Endometrial microvascular endothelial cells (primary cell): Measurements from ENCODE around the gene TSPEAR. TPM values are rescaled to one million over a fixed set of nuclear protein-coding genes. Genes with fewer than 3 reads are reported as not detected.
"Not testable (repeated sequence)": the region's sequence is repeated elsewhere in the genome, so short reads cannot be mapped to it uniquely, and the experiment has no call there.

Experiments used
- in situ Hi-C: cut with HindIII; loops from 2 replicates; pipeline ENCODE4 v1.10.0; 2017; ENCODE audit warnings: low sequenced_read_pairs, low pct_unique_long_range_greater_than_20kb; ENCODE audit errors: inconsistent ontology term
- total RNA-seq: library from RNA; depleted of rRNA; stranded (reverse); fragments of >200 nt; gene quantifications from one replicate; pipeline ENCODE4 v1.2.3, GENCODE V29; 2015; ENCODE audit errors: inconsistent ontology term

The TSPEAR gene
- total RNA-seq, 1 donor from 2014 or later = not detected

DNA sequence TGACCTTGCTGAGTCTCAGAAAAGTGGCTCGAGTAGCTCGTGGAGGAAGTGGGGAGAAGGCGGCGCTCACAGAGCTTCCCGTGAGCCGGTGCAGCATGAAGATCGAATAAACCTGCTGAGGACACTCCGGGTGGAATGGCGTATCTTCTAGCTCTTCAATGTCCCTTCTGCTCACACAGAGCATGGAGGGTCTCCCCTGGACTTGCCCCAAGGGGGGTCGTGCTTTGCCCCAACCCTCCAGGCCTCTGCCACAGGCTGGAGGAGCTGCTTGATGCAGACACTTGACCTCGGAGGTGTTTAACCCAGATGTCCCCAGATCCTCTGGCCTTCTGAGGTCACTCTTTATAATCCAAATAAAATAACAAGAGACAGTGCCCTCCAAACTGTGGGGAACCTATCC, 16.6 kb downstream of the TSPEAR start:
- in situ Hi-C loops = no loop called here

DNA sequence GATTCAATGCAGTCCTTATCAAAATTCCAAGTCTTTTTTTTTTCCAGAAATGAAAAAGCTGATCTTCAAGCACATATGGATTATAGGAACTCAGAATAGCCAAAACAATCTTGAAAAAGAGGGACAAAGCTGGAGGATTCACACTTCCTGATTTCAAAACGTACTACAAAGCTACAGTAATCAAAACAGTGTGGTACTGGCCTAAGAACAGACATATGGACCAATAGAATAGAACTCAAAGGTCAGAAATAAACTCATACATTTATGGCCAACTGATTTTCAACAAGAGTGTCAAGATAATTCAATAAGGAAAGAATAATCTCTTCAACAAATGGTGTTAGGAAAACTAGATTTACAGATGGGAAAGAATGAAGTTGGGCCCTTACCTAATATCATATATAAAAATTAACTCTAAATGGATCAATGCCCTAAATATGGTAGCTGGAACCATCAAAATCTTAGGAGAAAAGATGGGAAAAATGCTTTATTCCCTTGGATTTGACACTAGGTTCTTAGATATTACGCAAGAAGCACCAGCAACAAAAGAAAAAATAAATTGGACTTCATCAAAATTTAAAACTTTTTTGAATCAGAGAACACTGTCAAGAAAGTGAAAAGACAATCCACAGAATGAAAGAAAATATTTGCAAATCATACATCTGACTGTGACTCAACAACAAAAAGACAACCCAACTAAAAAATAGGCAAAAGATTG, 18.4 kb downstream of the TSPEAR start:
- in situ Hi-C loops = no loop called here

DNA sequence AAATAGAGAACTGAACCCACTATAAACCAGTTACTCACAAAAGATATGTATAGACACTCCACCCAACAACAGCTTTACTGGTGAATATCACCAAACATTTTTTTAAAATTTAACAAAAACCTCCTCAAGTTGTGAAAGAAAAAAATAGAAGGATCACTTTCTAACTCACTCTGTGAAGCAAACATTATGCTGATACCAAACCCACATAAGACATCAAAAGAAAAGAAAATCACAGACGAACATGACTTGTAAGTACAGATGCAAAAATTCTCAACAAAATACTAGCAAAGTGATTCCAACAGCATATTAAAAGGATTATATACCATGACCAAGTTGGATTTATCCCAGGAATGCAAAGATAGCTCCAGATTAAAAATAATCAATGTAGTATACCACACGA, 19.7 kb downstream of the TSPEAR start:
- in situ Hi-C loops = no loop called here

DNA sequence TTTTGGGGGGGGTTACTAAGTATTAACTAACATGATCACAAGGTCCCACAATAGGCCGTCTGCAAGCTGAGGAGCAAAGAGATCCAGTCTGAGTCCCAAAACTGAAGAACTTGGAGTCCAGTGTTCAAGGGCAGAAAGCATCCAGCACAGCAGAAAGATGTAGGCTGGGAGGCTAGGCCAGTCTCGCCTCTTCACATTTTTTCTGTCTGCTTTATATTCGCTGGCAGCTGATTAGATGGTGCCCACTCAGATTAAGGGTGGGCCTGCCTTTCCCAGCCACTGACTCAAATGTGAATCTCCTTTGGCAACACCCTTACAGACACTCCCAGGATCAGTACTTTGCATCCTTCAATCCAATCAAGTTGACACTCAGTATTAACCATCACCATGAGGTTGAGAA, 21.6 kb downstream of the TSPEAR start:
- in situ Hi-C loops = not testable (repeated sequence)

DNA sequence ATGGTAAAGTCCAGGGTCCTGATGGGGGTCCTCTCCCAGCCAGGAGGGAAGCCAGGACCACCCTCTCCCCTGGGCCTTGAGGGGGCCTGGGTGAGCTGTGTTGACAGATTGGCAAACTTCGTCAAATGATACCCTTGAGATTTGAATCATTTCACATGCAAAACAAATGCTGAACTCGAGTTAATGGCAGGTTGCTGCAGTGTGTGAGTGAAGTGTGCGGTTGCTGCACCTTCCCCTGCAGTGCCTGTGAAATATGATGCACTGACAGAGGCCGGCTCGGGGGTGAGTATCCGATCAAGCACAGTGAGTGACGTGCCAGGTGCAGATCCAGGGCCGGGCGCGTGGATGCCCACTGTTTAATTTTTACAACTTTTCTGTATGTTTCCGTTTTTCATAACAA, 23.7 kb downstream of the TSPEAR start:
- in situ Hi-C loops = no loop called here

DNA sequence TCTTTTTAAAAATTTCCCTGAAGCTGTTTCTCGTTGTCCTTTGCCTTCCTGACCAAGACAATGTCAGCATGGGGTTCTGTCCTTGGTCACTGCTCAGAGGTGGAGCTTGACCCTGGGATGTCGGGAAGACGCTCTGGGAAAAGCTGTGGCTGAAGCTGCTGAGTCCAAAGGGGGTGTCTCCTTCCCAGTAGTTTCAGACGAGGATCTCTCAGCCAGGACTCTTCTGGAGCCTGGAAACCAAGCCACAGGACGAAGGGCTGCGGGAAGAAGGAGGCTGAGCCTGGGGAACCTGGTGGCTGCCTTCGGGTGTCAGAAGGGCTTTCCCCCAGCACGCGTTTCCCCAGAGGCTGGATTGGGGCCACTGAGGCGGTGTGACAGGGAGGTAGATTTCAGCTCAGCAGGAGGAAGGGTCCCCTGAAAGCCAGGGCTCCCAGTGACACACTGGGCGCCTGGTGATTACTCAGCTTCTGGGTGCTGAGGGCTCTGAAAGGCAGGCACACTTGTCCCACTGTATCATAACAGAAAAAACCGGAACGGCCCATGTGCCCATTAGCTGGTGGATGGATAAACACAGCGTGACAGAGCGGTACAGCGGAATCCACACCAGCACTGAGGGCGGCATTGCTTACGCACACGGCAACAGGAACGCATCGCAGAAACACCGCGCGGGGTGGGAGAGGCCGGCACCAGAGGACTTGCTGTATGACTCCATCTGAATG, 24.4 kb downstream of the TSPEAR start:
- in situ Hi-C loops = no loop called here

DNA sequence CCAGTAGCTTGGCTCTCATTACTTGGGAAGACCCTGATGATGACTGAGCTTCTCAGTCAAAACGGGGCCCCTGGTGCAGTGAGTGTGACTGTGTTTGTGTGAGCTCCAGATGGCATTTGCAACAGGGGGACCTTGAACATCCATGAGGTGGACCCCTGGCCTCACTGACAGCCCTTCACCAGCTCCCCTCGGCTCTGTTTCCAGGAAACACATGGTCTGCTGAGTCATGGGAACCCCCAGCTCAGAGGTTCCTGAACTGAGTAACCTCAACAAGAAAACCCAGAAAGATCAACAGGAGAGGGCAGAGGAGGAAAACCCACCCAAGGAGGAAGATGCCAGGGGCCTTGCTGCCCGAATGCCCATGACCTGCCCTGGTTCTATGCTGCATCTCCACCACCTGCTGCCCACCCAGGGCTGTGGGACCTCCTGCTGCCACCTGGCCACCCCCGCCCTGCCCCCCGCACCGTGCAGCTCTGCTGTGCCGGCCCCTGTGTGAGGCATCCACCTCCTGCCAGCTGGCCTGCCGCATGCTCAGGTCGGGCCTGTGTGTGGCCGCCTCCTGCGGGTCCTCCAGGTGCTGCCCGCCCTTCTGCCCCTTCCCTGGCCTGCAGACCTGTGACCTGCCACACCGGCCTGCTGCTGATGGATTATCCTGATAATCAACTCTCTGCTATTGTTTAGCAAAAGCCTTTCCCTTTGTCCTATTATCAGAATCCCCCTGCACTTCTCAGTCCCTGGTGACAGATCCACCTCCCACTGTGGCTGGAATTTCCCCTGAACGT, 25.2 kb downstream of the TSPEAR start:
- in situ Hi-C loops = no loop called here

DNA sequence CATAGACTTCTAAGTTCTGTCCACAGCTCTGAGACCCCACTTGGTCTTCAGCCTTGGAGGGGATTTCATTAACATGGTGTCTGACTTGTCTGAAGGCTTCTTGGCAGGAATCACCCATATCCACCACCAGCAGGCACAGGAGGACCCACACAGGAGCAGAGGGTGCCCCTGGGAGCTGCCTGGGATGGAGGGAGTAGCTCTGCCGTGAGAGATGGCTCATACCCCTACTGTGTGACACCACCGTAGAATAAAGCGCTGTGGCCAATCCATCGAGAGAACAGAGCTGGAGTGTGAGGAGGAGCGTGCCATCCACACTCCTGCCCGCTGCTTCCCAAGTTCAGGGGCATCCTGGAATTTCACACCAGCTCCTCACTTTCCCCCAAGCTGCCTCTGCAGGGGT, 26.3 kb downstream of the TSPEAR start:
- in situ Hi-C loops = not testable (repeated sequence)

DNA sequence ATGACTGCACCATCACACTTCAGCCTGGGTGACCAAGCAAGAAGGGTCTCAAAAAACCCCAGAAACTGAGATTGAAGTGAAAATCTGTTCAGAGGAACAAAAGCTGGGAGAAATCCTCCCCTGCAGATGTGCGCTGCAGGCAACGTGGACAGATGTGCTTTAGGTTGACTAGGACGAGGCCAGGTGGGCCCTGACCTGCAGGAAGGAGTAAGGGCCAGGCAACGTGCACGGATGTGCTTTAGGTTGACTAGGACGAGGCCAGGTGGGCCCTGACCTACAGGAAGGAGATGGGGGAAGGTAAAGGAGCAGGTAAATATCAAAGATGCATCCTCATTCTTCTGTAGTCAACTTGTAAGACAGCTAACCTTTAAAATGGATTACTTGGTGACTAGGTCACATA, 26.9 kb downstream of the TSPEAR start:
- in situ Hi-C loops = no loop called here

DNA sequence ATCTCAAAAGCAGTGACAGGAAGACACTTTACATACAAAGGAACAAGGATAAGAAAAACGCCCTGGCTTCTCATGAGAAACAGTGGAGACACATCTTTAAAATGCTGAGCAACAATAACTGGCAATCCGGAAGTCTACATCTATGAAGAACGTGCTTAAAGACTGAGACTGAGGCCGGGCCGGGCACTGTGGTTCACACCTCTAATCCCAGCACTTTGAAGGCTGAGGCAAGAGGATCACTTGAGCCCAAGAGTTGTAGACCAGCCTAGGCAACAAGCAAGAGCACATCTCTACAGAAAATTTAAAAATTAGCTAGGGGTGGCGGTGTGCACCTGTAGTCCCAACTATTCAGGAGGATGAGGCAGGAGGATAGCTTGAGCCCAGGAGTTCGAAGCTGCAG, 27.3 kb downstream of the TSPEAR start:
- in situ Hi-C loops = no loop called here

DNA sequence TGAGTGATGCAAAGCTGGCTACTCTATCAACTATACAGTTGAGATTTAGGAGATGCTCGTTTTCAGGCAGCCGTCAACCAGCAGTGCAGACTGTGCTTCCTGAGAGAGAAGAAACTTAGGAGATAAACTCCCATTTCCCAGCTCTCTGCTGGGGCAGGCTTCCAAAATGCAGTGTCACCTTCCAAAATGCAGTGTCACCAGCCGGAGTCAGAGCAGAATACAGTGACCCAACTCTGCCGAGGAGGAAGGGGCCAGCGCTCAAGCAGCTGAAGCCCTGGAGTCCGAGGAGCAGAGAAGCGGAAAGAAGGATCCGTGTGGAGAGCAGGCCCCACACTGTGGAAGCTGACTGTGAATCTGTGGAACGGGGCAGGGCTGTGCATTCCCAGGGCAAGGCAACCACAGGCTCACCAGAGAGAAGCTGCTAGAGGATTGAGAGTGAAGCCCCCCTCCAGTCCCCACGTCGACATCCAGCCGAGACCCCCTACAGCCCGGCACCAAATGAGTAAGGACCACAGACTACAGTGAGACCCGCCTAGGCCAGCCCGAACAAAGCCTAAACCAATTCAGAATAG, 28.7 kb downstream of the TSPEAR start:
- in situ Hi-C loops = no loop called here

DNA sequence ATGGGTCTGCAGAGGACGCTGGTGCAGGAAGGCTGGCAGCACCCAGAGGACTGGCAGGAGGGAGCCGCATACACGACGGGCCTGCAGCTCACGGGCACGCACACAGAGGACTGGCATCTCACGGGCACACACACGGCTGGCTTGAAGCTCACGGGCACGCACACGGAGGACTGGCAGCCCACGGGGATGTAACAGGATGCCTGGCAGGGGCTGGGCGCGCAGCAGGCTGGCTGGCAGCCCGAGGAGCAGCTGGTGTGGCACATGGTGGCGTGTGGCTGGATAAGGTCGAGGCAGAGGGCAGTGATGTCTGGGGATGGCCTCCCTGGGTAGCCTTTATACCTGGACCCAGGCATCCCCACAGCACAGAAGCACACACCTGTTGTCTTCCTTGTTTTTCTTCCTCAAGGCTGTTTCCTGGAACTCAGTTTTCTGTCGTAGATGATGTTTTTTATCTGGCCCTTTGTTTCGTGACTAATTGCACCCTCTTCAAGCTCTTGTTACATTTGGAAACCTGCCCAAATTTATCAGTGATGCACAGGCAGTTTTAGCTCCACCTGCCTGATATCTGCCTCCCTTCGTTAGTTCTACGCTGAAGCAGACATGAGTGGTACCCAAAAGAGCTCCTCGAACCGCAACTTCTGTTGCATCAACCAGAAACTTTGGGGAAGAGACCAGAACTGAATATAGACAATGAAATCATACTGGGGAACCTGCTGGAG, 29.4 kb downstream of the TSPEAR start, which contains the start of gene KRTAP12-1:
TSS of gene KRTAP12-1 (minus strand) at position 303 of the 719 bp plus-strand sequence. CDS start at position 263, 40 bp downstream.
- in situ Hi-C loops = no loop called here

DNA sequence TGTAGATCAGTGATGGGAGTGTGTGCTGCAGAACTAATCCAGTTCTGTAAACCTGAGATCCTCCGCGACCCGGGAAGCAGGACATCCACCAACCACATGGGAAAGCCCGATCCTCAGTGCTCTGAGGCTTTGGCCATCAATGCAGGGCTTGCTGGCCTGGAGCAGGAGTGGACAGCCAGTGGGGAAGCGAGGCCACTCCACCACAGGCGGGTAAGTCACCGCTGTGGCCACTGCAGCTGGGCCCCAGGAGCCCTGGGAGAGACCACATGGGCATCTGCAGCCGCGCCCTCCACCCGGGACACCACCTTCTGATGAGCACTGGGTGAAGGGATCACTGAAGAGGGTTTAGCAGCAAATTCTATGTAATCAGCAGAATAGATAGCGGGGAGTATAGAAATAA, 30.2 kb downstream of the TSPEAR start:
- in situ Hi-C loops = no loop called here

DNA sequence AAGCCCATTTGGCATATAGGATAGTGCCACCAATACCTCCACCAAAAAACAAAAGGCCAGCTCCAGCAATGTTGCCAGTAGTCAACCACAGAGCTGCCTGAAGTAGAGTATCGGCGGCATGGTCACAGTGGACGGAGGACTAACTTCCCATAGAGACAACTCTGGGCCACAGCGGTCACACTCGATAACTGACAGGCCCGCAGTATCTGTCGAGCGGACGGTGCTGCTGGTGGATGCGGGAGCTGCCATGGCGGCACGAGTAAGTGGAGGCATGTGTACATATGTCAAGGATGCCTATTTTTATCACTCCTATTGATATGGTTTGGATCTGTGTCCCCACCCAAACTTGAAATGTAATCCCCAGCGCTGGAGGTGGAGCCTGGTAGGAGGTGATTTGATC, 33.5 kb downstream of the TSPEAR start:
- in situ Hi-C loops = no loop called here

DNA sequence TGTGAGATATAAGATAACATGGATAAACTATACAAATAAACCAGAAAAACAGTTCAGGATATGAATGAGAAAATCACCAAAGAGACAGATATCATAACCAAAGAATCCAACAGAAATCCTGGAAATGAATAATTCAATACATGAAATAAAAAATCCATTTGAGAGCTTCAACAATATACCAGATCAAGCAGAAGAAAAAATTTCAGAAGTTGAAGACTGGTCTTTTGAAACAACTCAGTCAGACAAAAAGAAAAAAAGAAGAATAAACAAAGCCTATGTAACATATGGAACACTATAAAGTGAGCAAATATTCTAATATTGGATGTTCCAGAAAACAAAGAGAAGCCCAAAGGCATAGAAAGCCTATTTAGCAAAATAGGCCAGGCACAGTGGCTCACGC, 39.5 kb downstream of the TSPEAR start:
- in situ Hi-C loops = no loop called here

DNA sequence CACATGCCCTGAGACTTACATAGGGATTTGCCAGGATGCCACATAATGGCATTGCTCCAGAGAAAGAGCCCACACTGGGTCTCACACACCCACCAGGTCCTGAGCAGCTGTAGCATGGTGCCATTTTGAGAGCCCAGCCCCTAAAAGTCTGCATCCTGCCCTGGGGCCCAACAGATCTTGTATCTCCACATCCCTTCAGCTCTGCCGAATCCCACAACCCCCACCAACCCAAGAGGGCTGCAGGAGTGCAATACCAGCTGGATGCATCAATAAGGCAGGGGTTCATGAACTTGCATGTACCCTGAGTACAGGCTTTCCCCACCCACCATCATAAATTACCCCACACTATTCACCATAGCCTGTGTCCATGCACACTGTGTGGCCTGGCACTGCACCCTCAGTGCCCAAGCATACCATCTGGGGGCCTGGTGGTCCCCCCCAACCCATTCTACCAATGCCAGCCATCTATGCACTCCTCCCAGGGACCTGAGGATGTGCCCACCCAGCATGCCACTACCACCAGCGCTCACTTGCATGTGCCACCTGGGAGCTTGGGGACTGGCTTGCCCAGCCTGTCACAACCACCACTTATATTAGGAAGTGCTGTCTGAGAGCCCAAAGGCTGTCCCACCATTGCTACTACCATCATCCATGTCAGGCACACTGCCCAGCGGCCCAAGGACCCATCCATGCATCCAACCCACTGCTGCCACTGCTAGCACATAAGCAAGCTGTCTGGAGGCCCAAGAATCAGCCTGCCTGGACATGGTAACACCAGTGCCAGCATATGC, 40.5 kb downstream of the TSPEAR start:
- in situ Hi-C loops = no loop called here

DNA sequence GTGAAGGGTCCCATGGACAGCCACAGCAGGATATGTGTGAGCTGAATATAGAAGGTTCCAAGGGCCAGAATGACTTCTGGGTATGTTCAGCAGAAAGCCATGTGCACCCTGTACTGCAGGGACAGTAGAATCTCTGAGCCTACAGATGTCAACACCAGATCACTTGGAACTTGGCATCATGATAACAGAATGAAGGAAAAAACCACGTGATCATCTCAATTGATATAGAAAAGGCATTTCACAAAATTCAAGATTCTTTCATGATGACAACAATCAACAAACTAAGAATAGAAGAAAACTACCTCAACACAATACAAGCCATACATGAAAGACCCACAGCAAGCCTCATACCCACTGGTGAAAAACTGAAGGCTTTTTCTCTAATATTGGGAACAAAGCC, 43.8 kb downstream of the TSPEAR start:
- in situ Hi-C loops = no loop called here
